Smooth muscle cell of trachea (primary cell): ENCODE data around the gene DTYMK. TPM values are rescaled to one million over a fixed set of nuclear protein-coding genes. Genes with fewer than 3 reads are reported as not detected.

ENCODE experiments used
- total RNA-seq: library from RNA; depleted of rRNA; stranded (reverse); fragments of >200 nt; gene quantifications from 2 replicates; pipeline ENCODE4 v1.2.1, GENCODE V29; 2014

Gene DTYMK, protein sequence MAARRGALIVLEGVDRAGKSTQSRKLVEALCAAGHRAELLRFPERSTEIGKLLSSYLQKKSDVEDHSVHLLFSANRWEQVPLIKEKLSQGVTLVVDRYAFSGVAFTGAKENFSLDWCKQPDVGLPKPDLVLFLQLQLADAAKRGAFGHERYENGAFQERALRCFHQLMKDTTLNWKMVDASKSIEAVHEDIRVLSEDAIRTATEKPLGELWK
- total RNA-seq: 22.0 and 70.8 TPM in 2 replicates

DNA sequence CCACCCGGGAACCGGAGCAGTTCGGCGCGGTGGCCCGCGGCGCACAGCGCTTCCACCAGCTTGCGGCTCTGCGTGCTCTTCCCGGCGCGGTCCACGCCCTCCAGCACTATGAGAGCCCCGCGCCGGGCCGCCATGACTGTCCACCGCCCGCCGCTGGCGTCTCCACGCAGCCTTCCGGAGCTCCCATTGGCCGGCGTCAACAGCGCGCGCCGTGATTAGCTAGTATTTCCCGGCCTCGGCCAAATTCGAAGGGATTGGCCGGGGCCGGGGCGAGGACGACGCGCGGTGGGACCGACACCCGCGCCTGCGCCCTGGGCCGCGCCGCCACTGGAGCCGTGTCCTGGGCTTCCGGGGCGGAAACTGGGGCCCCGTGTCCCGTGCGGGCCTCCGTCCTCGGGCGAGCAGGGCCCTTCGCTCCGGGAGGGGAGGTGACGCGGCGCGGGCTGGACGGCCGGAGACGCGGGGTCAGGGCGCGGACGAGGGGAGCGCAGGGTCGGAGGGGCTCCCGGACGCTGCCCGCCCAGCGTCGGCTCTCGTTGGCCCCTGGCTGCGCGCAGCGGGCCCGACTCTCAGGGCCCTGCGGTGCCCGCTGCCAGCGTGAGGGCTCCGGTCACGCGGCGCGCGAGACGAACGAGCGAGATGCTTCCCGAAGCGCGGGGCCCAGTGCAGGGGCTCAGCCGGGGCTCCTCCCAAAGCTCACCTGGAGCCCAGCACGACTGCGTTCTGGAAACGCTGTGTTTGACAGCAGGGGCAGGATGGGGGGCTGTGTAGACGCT lies at the start of gene DTYMK:
Gene DTYMK, minus strand, starts transcription at position 166 of the 776 bp plus-strand sequence. Its CDS starts 32 bp downstream, at position 134.

DNA sequence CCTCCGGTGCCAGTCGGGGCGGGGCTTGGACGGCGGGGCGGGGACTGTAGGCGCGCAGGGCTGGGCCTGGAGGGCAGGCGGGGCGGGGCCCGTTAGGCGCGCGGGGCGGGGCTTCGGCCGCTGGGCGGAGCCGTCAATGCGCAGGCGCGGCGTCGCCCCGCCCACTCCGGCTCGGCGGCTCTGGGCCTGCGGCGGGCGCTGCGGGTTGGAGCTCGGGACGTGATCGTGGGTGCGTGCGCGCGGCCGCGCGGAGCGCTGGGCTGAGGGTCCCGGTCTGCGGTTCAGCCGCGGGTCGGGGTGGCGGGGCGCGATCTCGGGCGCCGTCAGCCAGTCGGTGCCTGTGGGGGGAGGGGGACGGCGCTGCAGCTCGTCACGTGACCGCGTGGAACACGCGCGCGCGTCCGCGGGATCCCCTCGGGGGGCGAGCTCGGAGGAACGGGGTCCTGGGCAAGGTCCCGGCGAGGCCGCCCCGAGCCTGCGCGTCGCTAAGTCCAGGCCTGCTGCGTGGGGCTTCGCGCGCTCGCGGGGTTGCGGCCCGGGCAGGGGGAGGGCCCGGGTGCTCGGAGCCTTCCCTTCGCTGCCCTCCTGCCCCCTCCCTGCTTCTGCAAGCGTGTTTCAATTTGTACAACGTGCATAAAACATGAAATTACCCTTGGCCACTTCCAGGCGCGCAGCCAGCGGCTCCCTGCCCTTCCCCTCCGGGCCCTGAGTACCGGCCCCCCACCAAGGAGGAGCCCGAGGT lies 48.0 kb upstream of the DTYMK start, which contains the start of gene D2HGDH:
Gene D2HGDH, plus strand, starts transcription at position 164 of the 742 bp plus-strand sequence. CDS start 595 bp downstream, outside the sequence.

DNA sequence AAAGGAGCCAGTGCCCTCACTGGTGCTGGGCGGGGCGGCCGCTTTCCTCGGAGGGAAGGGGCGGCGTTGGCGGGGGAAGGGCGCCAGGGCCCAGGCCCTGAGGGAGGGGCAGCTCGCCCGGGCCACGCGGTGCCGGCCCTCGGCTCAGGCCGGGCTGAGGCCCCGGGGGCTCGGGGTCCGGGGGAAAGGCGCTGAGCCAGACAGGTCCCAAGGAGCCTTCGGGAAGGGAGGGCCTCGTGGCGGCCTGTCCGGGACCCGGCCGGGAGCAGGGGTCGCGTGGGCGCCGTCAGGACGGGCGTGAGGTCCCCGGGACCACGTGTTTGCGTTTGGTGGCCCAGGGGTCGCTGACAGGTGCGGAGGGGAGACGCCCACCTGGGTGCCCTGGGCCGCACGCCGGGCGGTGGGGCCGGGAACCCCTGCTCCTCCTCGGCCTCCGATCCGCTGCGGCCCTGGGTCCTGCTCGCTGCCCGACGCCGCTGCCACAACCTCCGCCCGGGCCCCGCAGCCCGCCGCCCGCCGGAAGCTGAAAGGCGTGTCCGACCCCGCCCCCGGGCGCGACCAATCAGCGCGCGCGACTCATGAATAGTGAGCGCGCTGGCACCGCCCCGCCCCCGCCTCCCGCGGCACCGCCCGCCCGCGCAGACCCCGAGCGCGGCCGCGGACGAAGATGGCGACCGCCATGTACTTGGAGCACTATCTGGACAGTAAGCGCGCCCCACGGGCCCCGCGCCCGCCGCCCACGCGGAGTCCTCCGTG lies 15.0 kb upstream of the DTYMK start, which contains the start of gene ING5:
Gene ING5, plus strand, starts transcription at position 641 of the 756 bp plus-strand sequence. Its CDS starts 27 bp downstream, at position 668.

DNA sequence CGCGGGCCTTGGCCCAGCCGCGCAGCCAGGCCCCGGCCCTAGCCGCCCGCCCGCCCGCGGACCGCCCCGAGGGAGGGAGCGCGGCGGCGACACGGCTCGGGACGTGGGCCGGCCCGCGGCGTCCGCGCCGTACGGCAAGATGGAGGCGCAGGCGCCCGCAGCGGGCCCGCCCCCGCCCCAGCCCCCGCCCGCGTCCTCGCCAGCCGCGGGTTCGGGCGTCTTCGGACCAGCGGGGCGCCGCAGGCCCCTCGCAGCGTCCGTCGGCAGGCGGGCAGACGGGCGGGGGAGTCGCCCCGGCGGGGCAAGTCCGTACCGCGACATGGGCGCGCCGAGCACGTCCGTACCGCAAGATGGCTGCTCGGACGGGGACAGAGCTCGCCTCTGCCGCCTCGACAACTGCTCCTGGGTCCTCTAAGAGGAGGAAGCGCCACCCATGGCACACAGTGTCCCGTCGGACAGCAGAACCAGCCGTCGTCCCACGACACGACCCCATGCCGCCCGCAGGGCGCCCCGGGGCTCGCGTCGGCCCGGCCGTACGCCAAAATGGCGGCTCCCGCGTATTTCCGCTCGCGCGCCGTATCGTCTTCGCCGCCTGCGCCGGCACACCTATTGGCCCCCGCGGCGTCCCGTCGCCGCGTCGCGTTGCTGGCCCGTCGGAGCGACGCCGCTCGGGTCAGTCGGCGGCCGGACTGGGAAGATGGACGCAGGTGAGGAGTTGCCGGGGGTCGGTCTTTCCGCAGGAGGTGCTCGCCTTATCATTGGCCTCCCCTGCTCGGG lies 49.4 kb downstream of the DTYMK start, which contains the start of the genes ATG4B and THAP4:
Gene ATG4B, plus strand, starts transcription at position 676 of the 777 bp plus-strand sequence. Its CDS starts 22 bp downstream, at position 698.
Gene THAP4, minus strand, starts transcription at position 141 of the 777 bp plus-strand sequence. CDS start 141 bp downstream, outside the sequence.

Other genes with a start within 250 kb of the DTYMK start
- gene STK25, start 178.2 kb downstream of the DTYMK start, total RNA-seq: 202 and 284 TPM in 2 replicates
- 17.2 and 31.4 TPM in 2 replicates for gene BOK, start 128.1 kb downstream of the DTYMK start, total RNA-seq
- gene THAP4, start 49.7 kb downstream of the DTYMK start, total RNA-seq: 34.6 and 54.3 TPM in 2 replicates
- gene ATG4B, start 49.1 kb downstream of the DTYMK start, total RNA-seq: 67.6 and 70.0 TPM in 2 replicates
- 20.1 and 31.8 TPM in 2 replicates for gene ING5, start 15.2 kb upstream of the DTYMK start, total RNA-seq
- gene D2HGDH, start 47.8 kb upstream of the DTYMK start, total RNA-seq: 21.1 and 31.8 TPM in 2 replicates
- 0.15 TPM in 1 of 2 replicates, not detected in the other for gene GAL3ST2, start 90.0 kb upstream of the DTYMK start, total RNA-seq
- gene NEU4, start 122.4 kb upstream of the DTYMK start, total RNA-seq: under 0.01 TPM in 1 of 2 replicates, not detected in the other
- not detected in 2 replicates for gene PDCD1, start 172.1 kb upstream of the DTYMK start, total RNA-seq
- gene RTP5, start 182.9 kb upstream of the DTYMK start, total RNA-seq: not detected in 2 replicates